GM18507 (cell line): ENCODE results near the gene CDC6.

Experiments
- DNase-seq: peaks from one replicate; pipeline ENCODE4 v3.0.0; 2011; ENCODE audit warnings: low read depth; ENCODE audit not compliant: insufficient read length; ENCODE audit errors: extremely low spot score
- FAIRE-seq: peaks from 2 replicates; lab custom pipeline; 2011; peaks lifted over from hg19 to GRCh38; lab: Jason Lieb, UNC

Gene CDC6

DNA sequence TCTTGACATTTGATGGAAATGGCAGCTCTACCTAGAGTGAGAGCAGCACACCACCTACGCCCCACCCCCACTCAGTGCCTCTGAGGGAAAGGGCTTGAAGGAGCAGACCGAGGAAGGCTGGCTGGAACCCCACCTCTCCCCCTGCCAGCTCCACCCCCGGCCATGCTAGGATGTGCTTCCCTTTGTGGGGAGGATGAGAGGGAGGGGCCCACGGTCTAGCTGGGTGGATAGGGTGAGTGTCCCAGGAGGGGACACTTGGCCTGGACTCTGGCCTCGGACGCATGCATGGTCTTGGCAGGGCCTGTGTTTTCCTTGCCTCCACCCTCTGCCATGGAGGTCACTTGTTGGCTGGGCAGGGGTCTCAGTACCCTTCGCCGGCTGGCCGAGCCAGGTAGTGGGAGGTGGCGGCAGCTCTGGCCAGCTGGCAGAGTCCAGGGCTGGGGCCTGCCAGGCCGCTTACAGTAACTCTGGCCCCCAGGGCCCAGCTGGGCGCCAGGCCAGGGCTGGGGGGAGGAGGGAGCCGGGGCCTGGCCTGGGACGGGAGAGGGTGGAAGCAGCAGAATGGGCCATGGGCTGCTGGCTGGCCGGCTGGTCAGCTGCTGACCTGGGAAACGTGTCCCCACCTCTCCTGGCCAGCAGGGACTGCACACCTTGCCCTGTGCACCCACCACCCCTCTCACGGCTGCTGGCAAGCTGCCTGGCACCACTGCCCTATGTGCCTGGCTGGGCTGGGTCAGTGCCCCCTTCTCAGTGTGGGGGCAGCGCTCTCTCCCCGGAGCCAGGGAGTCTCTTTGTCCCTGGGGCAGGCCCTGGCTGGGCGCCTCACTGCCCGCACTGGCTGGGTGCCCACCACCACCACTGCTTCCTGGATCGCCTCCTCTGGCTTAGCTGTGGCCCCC lies 44.3 kb downstream of the CDC6 start:
- FAIRE-seq (no peak), DNase-seq (no peak)

DNA sequence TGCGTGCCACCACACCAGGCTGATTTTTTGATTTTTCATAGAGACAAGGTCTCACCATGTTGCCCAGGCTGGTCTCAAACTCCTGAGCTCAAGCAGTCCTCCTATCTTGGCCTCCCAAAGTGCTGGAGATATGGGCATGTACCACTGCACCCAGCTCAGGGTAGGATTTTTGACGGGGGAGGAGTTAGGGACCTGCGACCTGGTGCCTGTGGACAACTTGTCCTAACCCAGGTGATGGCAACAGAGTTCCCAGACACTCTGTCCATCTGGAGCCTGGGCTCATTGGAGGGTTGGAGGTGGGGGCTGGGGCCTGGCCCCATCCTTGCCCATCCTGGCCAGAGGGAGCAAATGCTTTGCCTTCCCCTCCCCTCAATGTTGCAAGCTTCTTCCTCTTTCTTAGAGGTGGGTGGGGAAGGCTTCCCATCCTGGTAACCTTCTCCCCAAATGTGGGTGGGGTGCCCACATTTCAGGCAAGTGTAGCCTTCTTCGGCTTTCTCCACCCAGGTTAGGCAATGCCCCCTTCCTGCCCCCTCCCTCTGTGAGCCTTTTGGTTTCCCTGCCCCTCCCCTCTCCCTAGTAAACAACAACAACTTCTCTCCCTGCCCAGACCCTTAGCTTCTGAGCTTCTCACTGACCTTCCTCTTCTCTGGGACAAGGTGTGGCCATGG lies 46.2 kb downstream of the CDC6 start:
- FAIRE-seq (no peak), DNase-seq (no peak)

DNA sequence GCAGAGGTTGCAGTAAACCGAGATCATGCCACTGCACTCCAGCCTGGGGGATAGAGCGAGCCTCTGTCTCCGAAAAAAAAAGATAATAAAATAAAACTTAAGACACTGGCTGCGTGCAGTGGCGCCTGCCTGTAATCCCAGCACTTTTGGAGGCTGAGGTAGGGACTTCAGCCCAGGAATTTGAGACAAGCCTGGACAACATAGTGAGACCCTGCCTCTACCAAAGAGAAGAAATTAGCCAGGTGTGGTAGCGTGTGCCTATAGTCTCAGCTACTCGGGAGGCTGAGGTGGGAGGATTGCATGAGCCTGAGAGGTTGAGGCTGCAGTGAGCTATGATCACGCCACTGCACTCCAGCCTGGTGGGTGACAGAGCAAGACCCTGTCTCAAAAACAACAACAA lies 47.9 kb downstream of the CDC6 start:
- FAIRE-seq, result no peak

DNA sequence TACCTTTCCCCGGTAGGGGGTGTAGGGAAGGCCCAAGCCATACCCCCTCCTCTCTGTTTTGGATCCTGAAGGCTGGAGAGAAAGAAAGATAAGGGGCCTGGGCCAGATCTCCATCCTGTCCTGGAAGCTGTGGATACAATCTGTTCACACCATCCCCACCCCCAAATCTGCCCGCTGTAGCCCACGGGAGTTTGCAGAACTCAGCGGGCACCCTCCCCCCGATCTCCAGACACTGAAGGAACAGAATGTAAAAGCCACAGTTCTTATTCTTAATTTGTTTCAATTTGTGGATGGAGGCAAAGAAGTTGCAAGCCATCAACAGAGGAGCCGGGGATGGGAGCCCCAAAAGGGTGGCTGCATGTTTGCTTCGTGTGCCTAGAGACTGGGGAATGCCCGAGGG lies 49.7 kb downstream of the CDC6 start:
- DNase-seq (no peak), FAIRE-seq (no peak)

More for the DNA sequence above, 47.9 kb downstream of the CDC6 start:
- DNase-seq, result no peak

DNA sequence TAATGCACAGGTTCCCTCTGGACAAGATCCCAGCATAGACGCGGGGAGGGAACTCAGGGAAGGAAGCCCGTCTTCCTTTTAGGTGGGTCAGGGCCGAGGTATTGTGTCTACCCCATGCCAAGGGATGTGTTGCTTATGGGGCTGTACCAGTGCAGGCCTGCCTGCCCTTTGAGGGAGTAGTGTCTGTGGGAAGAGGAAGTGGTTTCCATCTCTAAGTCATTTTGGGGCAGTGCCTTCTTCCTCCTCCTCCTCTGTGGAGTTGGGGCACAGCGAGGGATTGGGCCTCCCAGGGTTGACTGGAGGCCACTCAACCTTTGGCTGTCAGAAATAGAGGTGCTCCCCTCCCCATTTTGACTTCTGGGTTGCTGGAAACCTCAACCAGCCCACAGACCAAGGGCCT lies 50.4 kb downstream of the CDC6 start:
- FAIRE-seq (no peak), DNase-seq (no peak)

DNA sequence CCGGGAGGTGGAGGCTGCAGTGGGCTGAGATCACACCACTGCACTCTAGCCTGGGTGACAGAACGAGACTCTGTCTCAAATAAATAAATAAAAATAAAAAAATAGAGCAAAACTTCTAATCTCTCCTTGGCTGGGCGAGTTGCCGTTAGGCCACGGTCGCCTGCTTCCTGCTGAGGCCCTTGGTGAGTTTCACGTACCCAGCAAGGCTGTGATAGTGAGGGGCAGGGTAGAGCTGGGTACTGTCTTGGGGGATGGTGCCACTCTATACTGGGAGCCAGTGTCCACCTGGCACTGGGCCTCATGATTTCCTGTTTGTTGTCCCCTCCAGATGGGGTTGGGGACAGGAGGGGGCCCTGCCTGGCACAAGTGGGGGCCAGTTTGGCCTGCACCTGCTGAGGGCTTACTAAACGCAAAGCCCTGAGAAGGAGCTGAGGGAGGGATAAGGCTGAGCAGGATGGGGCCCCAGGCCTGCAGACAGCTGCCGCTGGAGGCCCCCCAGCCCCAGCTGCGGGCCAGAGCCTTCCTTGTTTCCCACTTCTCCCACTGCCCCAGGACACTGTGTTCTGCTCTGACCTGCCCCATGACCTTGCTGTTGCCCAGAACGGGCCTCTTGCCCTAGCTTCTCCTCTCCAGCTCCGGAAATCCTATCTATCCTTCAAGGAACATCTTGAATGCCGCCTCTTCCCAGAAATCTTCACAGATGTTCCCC lies 51.4 kb downstream of the CDC6 start:
- FAIRE-seq (no peak), DNase-seq (no peak)

DNA sequence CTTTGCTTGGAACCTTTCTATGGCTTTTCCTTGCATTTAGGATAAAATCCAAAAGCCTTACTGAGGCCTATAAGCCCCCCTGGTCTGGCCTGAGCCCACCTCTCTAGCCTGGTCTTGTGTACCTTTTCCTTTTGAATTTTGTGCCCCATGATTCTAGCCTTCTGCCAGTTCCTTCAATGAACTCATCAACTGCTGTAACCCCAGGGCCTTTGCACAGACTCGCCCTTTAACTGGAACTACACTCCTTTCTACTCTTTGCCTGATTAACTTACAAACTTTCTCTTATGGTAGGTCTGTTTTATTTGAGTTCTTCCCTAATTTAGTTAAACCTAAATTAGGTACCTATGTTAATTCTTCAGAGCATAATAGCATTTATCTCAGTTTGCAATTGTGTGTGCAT lies 52.6 kb downstream of the CDC6 start:
- DNase-seq, result no peak

DNA sequence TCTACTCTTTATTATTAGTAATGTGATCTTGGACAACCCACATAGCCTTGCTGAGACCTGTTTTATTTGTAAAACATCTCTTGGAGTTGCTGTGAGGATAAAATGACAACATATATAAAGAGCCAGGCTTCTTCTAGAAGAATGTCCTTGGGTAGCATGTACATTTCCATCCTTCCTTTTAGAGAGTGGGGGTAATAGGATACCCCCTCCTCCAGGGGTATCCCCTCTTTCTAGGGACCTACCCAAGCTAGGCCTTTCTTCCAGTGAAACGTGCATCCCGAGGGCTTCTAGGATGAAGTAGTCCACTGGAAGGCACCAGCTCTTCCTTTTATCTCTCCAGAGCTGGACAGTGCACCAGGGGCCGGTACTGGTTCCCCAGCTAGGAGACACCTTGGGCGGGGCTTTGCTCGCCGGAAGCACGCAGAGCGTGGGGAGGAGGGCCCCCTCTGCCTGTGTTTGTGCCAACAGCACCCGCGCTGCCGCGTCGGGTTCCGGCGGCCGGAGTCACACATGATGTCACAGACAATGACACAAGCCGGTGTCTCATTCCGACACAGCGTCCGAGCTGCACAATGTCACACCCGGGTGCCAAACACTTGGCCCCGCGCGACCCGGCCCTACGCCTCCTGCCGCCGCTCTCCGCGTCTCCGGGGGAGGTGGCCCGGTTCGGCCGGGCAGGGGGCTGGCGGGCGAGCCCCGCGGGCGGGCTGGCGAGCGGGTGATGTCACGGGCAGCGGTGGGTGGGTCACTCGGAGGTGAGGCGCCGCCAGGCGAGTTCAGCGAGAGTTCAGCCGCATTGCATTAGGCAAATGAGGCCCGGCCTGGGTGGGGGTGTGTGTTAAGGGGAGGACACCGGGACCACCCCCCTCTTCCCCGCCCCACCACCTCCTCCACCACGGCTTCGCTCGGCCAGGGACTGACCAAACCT lies 53.5 kb downstream of the CDC6 start:
- peak; percentile 64 for DNase-seq
- peak; percentile 91 for FAIRE-seq

More for the DNA sequence above, 52.6 kb downstream of the CDC6 start:
- no peak for FAIRE-seq

DNA sequence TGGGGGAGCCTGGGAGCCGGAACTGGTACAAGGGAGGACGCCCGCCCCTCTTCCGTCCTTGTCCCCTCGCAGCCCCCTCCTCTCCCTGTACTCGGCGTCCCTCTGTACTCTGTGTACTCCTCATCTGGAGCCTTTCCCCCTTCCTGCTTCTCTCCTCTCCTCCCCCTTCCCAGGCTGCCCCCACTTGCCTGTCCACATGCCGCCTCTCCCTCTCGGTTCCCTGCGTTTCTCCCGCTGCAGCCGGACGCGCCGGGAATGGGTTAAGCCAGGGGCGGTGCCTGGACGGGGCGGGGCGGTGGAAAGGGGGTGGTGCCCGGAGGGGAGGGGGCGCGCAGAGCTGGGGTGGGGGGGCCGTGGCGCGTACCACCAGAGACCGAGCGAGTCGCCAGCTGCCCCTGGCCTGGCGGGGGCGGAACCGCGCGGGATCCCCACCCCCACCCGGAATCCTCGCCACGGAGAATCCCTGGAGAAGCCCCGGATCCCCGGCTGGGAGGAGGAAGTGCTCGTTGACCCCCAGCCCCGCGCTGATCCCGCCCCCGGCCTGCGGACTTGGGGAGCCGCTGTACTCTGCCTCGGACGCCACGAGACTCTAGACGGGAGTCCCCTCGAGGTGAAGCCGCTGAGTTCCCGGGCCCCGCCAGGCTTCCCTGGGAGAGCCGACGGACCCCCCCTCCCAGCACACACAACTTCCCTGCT lies 54.3 kb downstream of the CDC6 start:
- FAIRE-seq, result no peak
- no peak for DNase-seq

DNA sequence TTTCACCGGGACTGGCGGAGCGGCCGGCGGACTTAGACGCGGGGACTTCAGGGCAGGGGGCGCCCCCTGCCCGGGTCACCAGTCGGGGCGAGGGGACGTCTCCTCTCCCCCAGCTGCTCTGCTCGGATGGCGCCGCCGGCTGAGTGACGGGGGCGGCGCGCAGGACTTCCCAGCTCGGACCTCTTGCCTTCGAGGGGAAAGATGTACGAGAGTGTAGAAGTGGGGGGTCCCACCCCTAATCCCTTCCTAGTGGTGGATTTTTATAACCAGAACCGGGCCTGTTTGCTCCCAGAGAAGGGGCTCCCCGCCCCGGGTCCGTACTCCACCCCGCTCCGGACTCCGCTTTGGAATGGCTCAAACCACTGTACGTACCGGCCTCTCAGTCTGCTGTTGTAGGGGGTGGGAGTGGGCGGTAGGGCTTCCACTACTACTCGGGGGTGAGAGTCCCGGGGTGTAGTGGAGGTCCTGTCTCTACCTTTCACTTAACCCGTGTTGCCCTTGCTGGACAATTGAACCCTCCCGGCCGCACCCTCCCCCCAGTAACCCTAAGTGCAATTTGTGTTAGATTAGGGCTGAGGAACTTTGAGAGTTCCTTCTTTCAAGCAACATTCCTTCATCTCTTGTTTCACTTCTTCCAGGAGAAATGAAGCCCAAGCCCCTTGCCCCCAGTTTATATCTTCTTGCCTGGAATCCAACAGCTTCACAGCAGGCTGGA lies 55.0 kb downstream of the CDC6 start:
- DNase-seq (no peak), FAIRE-seq (no peak)

DNA sequence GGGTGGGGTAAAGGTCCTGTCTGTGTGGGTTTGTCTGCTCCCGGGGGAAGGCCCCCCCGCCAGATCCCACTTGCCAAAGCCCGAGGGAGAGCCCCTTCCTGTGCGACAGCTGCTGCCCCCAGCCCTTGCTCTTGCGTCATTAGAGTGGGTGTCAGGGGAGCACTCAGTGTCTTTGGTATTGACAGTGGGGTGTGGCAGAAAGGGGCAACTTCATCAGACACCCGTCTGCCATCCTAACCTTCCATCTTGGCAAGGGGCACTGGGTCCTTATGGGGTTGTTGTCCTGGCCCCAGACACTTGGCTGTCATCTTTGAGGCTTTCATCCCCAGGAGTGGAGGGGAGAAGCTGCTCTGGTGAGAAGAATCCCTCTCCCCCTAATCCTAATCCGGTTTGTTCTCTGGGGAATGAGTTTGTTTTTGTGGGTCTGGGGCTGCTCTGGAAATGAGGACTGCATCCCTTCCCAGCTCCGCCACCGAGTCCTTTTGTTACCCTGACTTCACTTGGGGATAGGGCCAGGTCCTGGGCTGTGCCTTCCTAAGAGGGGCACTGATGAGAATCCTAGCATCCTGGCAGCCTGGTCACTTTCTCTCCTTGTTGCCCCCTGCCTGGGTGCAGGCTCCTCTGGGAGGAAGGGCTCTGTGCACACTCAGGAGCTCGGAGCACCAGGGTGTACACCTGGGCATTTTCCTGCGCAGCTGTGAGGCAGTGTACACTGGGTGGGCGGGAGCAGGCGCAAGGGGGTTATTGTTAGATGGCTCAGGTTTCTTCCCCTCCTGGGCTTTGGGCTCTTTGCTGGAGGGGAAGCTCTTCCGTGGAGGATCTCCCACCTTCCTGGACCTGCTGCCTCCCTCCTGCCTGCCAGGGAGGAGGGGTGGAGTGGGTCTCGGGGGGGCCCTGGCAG lies 55.8 kb downstream of the CDC6 start:
- no peak for DNase-seq
- no peak for FAIRE-seq

DNA sequence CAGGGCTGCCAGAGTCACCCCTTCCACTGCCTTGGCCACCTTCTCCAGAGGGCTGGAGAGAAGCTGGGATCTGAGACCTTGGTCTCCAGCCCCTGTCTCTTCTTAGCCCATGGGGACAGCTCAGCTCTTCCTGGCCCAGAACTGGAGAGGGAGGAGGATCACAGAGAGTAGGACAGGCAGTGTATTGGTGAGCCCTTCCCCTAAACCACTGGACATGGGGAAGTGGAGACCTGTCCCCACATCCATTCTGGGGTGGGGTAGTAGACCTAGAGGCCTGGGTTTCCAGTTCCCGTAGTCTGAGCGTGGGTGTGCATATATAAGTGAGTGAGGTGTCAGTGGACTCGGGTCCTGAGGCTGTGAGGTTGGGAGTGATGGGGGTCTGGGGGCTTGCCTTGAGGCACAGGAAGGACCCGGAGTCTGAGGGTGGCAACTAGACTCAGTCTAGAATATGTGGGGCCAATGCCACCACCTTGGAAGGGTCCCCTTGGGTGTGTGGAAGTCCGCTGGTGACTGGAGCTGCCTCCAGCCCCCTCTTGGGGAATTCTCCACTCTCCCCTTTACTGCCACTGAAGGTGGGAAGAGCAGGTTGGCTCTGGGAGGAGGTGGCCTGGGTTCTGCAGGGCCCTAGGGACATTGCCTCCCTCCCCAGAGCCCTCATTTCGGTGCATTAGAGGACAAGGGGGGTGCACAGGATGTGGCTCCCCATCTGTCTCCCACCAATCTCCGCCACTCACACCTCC lies 56.9 kb downstream of the CDC6 start:
- DNase-seq (no peak), FAIRE-seq (no peak)

DNA sequence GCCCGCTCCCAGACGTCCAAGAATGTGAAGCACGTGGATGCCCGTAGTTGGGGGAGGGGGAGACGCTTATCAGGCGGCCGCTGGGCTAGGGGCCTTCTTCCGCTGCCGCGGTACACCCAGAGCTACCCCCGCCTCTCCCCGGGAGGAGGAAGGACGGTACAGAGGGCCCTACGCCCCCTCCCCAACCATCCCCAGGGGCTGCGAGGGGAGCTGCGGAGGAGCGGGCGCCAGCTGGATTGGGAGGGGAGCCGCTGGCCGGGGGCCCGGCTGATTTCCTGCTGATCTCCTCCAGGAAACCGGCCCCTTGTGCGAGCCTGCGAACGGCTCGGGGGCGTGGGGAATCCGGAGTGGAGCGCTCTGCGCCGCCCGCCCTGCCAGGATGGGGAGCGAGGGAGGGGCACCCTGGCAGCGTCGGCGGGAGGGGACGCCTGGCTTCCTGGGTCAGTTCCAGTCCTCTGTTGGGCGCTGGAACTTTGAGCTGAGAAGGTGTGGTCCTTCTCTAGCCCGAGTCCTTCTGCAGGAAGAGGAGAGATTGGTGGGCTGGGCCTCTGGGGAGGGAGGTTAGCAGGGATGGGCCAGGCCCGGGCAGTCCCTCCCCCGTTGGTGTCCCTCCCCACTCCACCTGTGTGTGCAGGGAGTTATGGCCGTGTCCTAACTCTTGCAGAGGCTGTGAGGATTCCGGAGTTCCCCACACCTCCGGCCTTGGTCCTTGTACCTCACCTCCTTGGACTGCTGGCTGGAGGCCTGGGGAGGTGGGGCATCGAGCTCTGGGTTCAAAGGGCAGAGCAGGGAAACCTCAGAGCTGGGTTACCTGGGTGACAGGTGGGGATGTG lies 57.7 kb downstream of the CDC6 start:
- DNase-seq (no peak), FAIRE-seq (no peak)

DNA sequence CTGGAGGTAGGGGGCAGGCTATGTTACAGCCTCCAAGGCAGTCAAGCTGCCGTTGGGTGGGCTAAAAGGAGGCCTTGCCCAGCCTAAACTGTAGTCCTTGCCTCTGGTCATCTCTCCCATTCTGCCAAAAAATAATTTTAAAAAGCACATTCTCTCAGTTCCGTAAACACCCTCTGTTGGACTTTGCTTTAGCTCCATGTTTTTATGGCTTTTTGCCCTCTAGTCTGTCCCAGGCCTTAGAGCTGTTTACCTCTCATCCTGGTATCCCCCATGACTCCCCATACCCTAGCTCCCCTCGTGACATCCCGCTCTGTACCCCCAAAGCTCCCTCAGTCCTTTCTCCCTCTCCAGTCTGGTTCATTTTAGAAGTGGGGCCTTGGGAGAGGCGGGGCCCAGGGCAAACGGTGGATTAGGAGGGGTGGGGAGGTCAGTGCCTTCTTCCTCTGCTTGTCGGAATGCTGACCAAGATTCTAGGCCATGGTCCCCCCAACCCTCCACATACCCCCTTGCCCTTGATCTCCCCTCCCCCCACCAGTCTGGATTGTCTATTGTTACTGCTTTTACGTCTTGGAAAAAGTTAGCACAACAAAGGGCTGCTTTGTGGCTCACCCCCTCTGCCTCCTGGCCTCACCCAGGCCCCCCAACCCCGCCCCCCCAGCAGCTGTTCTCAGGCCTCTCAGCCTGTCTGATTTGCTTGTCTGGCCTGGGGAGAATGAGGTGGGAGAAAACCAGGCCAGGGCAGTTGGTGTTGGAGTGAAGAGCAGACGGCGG lies 58.5 kb downstream of the CDC6 start:
- DNase-seq (no peak), FAIRE-seq (no peak)

DNA sequence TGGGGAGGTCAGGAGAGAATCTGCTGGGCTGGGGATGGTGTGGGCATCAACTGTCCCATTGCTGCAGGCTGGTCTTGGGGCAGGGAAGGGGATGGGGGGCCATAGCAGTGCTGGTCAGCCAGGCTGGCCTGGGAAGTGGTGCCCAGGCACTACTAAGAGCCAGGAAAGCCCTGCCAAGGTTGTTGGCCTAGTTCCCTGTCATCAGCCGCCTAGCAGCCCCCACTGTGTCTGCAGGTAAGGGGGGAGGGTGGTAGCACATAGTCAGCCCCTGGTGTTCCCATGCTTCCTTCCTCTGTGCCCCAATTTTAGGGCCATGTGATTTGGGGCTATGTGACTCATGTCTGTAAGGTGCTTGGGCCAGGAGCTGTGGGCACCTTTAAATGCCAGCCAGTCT lies 59.1 kb downstream of the CDC6 start:
- no peak for DNase-seq
- FAIRE-seq, result no peak
